Cerebellar cortex (tissue), 1 donor: Measurements from ENCODE around the gene NDUFV2.

Source experiments
- DNase-seq: peaks from one replicate; pipeline ENCODE4 v3.0.0-alpha.2; 2015; ENCODE audit warnings: low spot score

Gene NDUFV2

DNA sequence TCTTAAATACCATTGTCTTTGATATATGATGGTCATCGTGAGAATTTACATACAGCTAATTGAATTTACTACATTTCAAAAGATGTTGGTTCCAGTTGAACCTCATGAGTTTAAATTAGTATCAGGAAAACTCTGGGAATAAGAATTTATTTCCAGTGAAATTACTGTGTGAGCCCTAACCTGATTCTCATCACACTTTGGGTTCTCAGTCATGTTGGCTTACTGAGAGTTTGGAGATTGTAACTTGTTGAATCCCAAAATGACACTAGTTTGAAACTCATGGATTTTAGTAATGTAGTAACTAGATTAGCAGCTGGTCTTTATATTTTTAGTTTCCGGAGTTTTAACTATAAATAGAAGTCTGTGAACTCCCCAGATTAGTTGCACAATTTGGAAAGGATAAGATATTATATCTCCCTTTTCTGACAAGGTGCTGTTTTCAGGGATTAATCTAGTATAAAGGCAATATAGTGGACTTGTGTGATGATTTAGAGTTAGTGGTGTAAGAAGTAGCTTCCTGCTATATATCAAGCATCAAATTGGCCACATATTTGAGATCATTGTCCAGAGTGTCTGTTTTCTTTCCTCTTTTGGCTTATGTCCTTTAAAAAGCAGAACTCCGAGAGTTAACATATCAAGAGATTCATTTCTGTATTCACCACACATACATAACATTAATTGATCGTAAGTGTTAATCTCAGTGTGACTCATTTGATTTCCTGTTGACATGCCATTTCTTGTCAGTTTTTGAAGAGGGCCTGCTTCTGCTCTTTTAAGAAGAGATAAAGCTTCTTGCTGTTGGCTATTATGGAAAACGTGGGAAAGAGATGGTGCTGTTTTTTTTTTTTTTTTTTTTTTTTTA lies 15.7 kb downstream of the NDUFV2 start:
- no peak for DNase-seq

DNA sequence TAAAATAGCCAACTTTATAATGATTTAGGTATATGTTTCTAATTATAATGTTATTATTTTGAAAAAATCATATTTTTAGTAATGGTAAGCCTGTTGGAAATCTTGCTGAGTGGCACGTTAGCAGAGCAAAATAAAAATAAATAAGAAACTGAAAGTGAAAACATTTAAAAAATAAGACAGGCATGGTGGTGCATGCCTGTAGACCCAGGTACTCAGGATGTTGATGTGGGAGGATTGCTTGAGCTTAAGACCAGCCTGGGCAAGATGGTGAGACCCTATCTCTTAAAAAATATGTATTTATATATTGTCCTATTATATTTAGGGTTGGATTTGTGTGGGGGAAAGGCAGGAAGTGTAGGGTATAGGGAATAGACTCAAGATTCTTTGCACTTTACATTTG lies 18.3 kb downstream of the NDUFV2 start:
- no peak for DNase-seq

- DNase-seq: no peak
Measured at GRCh38 chr18:9123520-9123919, 21.0 kb downstream of the NDUFV2 start.

- DNase-seq: no peak
Measured at GRCh38 chr18:9124824-9125223, 22.3 kb downstream of the NDUFV2 start.

DNA sequence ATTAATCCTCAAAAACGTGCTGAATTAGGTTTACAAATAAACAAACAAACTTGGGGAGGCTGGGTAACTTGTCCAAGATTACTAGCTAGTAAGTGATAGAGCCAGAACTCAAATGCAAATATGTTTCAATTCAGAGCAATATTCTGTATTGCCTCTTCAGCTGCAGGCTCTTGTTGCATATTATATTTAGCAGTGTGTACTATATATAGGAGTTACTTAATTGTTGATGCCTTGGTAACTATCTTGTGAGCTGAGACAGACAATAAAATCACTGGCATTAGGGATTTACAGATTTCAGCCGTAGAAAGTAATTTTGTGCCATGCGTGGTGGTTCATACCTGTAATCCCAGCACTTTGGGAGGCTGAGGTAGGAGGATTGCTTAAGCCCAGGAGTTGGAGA lies 23.8 kb downstream of the NDUFV2 start:
- no peak for DNase-seq

DNA sequence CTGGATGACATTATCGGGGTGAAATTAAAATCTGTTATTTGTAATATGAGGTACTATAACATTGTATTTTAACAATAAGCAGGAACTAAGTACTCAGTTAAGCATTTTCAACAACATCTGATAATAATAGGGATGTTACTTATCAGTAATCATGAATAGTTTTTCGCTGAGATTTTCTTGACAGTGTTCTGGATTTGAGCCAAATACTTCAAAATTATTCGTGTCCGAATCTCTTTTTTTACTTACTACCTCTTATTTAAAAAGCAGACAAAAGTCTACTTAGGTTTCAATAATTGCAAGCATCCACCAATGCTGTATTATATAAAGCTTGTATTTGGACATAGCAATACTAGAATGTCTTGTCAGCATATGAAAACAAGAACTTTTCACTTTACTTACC lies 27.7 kb downstream of the NDUFV2 start:
- DNase-seq: no peak

- DNase-seq: no peak
Measured at GRCh38 chr18:9130806-9131205, 28.3 kb downstream of the NDUFV2 start.

- no peak for DNase-seq
Measured at GRCh38 chr18:9132628-9133027, 30.1 kb downstream of the NDUFV2 start.

- no peak for DNase-seq
Measured at GRCh38 chr18:9133225-9133624, 30.7 kb downstream of the NDUFV2 start.

DNA sequence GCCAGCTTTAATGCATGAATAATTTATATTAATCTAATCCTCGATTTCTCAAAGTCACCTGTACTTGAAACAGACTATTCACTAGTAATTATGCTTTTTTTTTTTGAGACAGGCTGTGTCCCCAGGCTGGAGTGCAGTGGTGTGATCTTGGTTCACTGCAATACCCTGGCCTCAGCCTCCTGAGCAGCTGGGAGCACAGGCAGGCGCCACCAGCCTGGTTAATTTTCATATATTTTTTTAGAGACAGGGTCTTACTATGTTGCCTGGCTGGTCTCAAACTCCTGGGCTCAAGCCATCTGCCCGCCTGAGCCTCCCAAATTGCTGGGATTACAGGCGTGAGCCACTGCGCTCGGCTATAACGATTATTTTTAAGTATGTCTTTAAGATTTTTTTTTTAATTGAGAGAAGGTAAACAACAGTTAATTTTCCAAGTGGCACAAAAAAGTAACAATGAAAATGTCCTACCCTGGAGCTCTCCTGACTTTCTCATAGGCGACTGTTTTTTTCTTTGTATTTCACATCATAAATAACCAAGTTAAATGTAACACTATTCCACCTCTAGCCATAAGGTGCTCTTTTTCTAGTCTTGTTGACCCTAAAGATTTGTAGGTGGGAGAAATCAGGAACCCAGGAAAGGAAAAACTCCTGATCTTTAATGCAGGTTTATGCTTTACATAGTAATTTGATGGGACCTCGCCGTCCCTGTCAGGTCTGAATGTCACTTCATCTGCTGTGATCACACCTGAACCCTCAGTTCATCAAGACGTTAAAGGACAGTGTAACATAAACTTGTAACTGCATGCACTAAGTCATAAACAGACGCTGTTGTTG lies 32.8 kb downstream of the NDUFV2 start:
- DNase-seq: no peak

DNA sequence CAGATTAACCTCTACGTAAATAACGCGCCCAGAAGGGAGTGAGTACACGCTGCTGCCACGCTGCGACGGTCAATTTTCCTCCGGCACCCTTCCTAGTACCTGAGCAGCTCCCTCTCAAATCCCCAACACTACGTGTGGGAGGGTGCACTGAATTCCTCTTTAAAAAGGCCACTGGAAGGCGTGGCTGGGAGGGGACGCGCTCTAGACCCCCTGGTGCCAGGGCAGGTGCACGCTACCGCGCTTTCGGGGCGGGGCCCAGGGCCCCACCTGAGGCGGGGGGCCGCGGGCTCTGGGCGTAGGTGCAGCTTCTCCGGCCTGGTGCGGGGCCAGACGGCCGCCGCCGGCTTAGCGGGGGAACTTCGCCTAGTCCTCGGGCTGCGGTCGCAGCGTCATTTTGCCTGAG lies 33.4 kb downstream of the NDUFV2 start:
- peak; percentile 65 for DNase-seq

DNA sequence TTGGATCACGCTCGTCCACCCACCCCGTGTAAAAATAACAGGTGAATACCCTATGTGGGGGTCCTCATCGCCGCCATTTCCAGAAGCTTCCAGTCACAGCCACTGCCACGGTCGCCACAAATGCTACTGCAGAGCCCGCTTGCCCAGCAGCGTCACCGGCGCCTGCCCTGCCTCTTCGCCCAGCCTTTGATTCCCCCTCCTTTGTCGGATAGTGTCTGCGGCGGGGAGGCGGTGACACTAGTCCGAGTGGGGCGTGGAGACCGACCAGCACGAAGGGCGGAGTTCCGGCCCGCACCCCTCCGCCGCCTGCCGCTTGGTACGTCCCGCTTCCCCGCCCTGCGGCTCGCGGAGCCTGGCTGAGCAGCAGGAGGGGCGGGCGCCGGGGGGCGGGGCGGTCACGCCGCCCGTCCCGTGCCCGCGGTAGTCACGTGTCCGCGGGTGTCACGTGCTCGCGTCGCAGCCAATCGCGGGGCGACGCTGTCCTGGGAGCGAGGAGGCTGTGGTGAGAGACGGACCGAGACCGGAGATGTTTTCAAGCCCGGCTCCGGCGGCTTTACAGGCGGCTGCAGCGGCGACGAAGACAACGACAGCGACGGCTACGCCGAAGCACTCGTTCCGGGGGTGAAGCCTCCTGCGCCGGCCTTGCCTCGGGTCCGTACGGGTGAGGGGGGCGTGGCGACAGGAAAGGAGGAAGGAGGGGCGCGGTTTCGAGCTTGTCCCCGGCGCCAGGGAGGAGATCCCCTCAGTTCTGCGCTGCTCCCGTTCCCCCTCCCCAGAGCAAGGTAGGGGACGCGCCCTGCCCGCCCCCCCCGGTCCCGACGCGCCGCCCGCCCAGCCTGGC lies 34.0 kb downstream of the NDUFV2 start, which contains the start of gene ANKRD12:
Gene ANKRD12 (plus strand): TSS at position 467 of the 841 bp plus-strand sequence. CDS start 45,652 bp downstream, outside the sequence.
- peak; percentile 96 for DNase-seq

DNA sequence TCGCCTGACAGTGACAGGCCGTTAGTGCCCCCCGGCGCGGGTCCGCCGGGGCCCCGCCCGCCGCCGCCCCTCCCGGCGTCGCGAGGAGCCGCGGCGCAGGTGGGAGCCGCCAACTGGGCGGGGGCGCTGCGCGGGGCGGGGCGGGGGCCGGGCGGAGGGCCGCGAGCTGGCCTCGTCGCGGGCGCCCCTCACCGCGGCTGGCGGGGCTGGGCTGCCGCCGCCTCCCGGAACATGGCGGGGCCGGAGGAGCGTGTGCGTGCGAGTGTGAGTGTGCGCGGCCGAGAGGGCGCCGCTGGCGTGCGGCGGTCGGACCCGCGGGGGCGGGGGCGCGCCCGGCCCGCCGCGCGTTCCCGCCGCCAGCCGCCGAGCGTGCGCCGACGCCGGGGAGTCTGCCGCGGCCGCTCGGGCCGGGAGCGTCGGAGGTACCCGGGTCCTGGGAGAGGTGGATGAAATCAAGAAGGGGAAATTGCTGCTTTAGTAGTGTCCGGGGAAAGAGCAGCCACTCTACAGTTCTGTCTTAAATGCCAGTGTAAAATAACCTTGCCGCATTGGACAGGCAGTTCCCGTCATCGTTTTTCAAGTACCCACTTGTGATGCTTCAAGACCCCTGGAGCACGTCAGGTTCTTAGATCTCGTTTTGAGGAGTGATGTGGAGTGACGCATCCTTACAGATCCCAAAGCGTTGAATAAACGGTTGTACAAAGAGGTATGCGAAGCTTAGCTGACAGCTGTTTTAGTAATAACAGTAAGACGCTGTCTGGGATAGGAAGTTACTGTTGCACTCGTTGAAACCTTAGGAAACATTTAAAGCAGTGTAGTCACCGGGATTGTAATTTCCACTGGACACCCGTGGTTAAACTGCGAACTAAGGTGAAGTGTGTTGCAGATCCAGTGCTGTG lies 34.9 kb downstream of the NDUFV2 start:
- peak; percentile 58 for DNase-seq

DNA sequence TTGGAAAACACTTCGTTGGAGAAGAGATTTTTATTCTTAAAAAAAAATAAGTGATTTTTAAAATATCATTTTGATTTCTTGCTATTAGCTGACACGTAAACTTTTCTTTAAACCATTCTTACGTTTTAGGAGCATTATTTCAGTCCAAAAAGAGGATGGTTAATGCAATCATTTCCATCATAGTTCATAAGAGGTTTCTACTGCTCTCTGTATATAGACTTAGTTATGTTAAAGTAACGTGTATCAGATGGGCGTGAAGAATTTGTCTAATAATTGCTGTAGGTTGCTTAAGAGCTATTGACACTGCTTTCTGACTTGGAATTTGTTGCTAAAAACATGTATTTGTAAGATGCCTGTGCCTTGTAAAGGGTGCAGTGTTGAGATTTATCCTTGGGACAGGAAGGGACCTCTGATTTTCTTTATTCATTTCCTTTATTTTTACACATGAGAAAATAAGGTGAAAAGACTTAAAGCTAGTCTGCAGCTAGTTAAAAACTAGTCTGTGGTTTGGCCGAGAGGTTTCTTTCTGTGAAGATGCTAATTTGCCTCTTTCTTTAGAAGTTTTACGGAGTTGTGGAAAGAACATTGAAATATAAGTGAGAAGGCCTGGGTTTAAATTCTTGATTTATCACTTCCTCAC lies 37.0 kb downstream of the NDUFV2 start:
- no peak for DNase-seq

DNA sequence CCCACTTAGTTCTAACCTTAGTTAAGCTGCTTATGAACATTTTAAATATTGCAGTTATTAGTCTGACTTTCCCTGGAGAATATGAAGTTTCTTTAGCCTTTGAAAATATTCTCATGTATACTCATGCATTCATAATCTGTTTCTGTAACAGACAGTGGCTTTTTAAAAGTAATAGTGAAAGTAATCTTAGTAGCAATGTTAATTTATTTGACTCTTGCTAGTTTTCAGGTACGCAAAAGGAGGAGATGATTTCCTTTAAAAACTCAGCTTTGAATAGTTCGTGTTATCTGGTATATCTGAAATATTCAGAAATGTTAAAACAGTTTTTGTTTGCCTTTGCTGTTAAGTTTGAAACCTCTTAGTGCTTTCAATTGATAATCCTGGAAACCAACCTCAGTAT lies 37.9 kb downstream of the NDUFV2 start:
- no peak for DNase-seq

DNA sequence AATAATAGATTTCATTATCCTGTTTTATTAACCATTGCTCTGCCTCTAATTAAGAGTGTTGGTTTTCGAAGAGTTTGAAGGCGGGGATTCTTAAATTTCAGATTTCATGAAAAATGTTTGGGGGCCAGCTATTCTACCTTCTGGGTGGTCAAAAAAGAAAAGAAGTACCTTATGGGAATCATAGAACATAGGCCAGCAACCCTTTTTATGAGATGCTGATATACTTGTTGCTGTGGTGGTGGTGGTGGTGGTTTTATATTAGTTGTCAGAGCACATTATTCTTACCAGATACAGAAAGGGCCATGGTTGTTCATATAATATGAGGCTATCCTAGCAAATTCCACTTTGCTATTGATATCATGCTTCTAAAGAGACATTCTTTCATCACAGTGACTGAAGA lies 38.5 kb downstream of the NDUFV2 start:
- DNase-seq: no peak

DNA sequence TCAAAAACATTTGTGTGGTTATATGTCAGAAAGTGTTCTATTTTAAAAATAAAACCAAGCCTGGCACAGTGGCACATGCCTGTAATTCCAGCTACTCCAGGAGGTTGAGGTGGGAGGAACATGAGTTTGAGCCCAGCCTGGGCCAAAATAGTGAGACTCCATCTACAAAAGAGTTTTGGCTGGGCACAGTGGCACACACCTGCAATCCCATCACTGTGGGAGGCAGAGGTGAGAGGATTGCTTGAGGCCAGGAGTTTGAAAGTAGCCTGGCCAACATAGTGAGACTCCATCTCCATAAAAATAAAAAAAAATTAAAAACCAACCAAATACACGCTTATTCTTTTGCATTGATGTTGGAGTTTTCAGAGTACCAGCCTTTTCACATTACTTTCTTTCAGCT lies 43.7 kb downstream of the NDUFV2 start:
- no peak for DNase-seq

GRCh38 chr18:9147440-9148202 lies 45.1 kb downstream of the NDUFV2 start:
- peak; percentile 73 for DNase-seq

GRCh38 chr18:9148203-9148552 lies 45.7 kb downstream of the NDUFV2 start:
- no peak for DNase-seq

- DNase-seq: no peak
Measured at GRCh38 chr18:9150121-9150520, 47.6 kb downstream of the NDUFV2 start.
